NCI-H82 treated with DMSO at 0.1 percent for 48 hours (cell line): ENCODE results near the gene SRCAP.

ENCODE experiments used
- DNase-seq: peaks from one replicate; lab custom pipeline; 2025; ENCODE audit not compliant: unreplicated experiment; lab: John Stamatoyannopoulos, UW

The SRCAP gene

GRCh38 chr16:30771726-30772125 lies 72.8 kb downstream of the SRCAP start:
- no peak for DNase-seq

DNA sequence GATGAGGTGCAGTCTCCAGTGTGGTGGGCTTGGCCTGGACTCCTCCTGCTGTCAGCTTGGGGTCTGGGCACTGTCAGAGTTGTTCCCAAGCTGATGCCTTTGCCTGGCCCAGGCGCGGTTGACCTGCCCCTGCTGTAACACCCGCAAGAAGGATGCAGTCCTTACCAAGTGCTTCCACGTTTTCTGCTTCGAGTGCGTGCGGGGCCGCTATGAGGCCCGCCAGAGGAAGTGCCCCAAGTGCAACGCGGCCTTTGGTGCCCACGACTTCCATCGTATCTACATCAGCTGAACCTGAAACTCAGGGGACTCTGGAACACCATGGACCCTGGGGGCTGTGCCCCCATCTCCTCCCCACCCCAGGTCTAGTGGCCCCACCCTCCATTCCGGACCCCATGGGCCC lies 74.9 kb downstream of the SRCAP start:
- DNase-seq, result no peak

DNA sequence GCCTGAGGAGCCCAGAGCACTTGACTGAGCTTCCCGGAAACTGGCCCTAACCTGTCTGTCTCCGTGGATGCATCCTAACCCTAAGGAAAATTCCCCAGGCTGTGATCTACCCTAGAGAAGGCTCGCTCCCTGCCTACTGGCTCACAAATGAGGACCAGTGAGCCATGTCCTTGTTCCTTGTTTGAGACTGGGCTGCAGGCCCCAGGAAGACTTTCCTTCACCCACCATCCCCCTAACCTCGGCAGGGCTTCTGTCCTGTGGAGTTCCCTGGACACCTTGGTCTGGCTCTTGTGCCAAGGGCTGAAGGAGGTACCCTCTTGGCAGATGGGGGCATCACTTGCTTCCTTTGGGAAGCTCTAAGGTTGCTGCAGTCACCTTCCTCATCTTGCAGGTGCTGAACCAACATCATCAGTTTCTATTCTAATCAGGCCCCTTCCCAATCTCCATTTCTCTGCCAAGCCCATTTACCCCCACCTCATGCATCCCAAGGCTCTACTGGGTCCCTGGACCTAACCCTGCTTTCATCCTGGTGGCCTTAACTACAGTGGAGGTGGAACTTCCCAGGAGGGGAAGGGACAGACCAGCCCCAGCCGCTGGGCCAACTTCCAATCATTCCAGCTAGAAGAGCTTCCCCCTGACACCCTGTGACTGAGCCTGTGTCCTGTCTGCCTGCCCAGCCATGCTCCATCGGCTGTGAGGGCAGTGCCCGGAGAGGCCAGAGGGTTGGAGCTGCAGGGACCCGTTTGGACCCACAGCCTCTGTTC lies 75.6 kb downstream of the SRCAP start:
- no peak for DNase-seq

DNA sequence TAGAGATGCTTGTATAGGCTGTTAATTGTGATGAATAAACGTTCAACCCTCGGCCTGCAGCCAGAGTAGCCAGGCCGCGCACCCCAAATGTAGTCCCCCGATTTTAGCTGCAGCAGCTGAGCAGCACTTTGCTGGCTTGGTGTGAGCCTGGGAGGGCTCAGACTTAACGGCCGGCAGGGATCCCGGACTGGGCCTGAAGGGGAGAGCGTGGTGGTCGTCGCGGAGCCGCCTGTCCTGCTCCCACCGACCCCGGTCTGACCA lies 76.1 kb downstream of the SRCAP start:
- no peak for DNase-seq

DNA sequence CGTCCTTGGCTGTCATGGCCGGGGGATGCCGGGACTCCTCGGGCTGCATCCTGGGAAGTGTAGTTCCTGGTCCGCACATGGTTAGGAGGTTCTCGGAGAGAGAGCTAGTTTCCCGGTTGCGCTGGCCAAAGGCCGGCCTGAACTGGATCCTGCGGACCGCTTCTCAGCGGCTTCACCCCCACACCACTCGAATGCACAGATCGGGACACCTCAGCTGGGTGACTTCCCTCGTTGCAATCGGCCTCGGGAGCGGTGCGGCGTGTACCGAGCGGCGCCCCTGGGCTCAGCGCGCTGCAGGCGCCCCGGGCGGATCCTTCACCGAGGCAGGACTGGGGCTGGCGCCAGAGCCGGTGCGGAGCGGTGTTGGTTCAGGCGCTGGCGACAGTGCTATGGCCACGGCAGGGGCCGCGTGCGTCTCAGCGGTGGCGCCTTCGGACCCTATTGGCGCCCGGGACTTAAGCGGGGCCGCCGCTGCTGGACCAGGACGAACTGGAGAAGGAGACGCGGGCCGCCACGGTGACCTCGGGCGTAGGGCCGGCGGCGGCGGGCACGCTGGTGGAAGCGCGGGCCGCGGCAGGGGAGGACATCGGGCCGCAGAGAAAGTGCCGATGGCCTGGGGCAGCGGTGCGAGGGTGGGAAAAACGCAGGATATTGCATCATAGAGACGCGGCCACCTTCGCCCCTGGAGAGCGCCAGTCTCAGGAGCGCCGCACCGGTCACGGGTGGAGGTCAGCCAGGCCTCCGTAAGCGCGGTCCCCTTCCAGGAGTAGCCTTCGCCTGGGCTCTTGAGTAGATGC lies 76.6 kb downstream of the SRCAP start:
- peak; percentile 59 for DNase-seq

- DNase-seq, result no peak
Measured at GRCh38 chr16:30777591-30778297, 78.8 kb downstream of the SRCAP start.

DNA sequence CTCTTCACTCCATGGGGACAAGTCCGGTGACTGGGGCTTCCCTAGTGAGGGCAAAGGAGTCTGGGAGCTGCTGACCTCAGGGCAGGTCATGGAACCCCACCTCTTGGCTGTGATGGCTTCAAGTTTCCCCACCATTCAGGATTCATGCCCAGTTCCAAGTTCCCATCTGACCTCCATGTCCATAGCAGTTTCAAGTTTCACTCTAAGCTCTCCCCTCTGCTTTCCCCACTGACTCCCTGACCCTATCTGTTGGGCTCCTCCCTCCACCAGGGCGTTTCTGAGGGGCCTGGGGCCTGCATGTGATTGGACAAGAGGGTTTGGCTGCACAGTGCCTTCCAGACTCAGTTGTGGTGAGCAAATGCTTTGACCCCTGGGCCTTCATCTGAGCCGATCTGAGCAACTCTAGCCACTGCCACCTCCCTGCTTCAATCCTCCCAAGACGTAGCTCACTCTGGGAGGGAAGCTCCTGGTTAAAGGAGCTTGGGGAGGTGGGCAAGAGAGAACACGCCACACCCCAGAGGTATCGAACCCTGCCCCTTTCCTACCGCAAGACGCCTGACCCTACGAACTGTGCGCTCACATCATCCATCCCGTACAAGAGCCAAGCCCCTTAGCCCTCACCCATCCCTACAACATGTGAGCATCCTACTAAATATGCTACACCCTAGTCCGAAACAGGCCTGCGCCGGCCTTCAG lies 79.7 kb downstream of the SRCAP start:
- DNase-seq, result peak; percentile 16

DNA sequence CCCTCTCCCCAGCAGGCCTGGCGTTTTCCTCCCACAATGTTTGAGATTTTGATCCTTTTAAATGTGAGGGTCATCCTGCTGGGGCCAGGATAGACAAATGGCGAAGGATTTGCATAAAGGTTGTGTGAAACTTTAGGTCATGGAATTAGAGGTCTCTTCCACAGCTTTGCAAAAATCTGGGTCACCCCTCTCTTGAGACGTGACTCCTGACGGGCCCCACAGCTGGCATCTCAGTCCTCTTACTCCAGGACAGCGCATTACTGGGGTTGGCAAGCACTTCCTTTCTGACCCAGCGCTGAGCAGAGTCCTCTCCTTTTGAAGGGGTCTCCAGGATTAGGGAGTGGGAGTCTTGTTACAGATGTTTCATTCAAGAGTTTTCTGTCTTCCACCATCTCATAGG lies 80.6 kb downstream of the SRCAP start:
- no peak for DNase-seq

- DNase-seq, result no peak
Measured at GRCh38 chr16:30780021-30780420, 81.0 kb downstream of the SRCAP start.

DNA sequence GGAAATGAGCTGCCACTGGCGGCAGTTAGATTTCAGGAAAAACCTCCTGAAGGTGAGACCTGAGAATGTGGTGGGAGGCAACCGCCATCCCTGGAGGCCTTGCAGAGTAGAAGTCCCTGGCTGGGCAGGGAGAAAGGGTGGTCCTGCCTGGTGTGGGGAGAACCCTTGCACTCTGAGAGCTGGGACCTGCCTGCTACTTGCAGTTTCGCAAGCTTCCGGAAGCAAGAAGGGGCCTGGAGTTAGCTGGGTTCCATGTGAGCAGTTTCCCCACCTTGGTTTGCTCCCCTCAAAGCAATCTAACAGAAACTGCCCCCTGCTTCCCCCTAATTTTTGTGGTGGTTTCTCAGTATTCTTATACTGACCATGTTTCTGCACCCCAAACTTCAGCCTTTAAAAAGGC lies 81.6 kb downstream of the SRCAP start:
- no peak for DNase-seq

DNA sequence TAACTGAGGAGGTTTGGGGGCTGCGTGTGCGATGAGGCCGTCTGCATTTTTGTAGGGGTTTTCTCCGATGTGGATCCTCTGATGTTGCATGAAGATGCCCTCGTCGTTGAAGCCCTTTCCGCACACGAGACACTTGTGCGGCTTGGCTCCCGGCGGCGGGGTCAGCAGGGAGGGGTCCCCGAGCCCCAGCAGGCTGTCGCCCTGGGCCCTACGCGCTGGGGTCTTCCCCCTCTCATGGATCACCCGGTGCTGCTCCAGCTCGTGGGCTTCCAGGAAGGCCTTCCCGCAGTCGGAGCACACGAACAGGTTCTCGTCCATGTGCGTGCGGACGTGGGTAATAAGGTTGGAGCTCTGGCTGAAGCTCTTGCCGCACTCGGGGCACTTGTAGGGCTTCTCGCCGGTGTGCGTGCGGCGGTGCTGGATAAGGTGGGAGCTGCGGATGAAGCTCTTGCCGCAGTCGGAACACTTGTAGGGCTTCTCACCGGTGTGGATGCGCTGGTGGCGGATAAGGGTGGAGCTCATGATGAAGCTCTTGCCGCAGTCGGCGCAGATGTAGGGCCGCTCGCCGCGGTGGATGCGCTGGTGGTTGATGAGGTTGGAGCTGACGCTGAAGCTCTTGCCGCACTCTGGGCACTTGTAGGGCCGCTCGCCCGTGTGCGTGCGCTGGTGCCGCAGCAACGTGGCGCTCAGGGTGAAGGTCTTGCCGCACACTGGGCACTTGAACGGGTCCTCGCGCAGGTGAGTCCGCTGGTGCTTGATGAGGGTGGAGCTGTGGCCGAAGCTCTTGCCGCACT lies 83.7 kb downstream of the SRCAP start:
- DNase-seq, result no peak

- DNase-seq, result no peak
Measured at GRCh38 chr16:30783280-30784109, 84.5 kb downstream of the SRCAP start.

GRCh38 chr16:30784215-30784614 lies 85.2 kb downstream of the SRCAP start:
- no peak for DNase-seq

- DNase-seq, result no peak
Measured at GRCh38 chr16:30785126-30786106, 86.4 kb downstream of the SRCAP start.

DNA sequence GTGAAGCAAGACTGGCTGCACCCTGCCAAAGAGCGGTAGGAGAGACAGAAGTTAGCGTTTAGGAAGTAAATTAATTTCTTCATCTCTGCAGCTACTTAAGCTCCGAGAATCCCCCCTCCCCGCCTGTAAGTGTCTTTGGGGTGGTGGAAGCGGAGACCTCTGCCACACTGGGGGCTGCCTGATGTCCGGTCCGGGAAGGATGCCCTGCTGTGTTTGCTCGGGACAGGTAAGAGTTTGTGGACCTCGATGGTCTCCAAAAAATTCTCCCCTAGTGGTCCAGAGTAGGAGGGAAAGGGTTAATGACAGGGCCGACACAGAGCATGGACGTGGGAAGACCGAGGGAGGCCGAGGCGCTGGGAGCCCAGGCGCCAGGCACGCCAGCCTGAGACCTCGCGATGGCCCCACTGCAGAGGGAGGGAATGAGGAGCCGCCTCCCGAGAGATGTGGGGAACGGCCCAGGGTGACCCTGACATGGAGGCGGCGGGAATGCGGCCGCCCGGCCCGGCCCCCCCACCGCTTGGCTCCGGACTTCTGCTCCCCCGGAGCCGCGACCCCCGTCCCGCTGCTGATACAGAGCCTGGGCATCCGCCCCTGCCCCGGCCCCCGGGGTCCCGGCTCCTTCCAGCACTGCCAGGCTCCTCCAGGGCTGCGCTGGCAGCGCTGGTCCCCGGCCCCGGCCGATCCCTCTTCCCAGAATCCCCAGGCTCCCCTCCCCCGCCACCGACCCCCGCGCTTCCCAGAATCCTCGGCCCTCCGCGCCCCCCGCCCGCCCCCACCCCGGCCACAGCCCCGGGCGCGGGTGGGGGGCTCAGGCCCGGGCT lies 87.4 kb downstream of the SRCAP start:
- DNase-seq, result no peak

- peak; percentile 16 for DNase-seq
Measured at GRCh38 chr16:30786936-30787612, 88.1 kb downstream of the SRCAP start, which contains the start of gene ZNF629. Gene ZNF629 (minus strand): TSS chr16:30787205. CDS start chr16:30784482, 2,723 bp downstream.
